HepG2 (cell line): Measurements from ENCODE around the gene ATP6V1F. TPM values are rescaled to one million over a fixed set of nuclear protein-coding genes. Genes with fewer than 3 reads are reported as not detected.
A peak's percentile ranks its signal among the peaks of the same experiment; 100 is the strongest.

Experiments used
- ATAC-seq: fragments of 200-7000 bp; cut with Tn5 transposase; 3 replicates; pipeline ENCODE4 v1.9.1; 2020; ENCODE audit warnings: mild to moderate bottlenecking, moderate library complexity
- BruUV-seq: library from RNA; stranded (reverse); fragments of 400-500 nt; replicated peaks from 2 replicates; lab custom pipeline; 2021; lab: Mats Ljungman, UMichigan
- CTCF ChIA-PET: fragments of 300-600 bp; formaldehyde crosslinking; extraction: SDS; loops from one replicate; lab custom pipeline; 2021; ENCODE audit warnings: low total read pairs, inconsistent platforms, low intra/inter-chr PET ratio; lab: Yijun Ruan, JAX
- POLR2A ChIA-PET: fragments of 350-600 bp; sonication (Branson Sonifier 250); formaldehyde crosslinking; loops from one replicate; lab custom pipeline; 2020; ENCODE audit warnings: antibody characterized with exemption, inconsistent platforms; lab: Yijun Ruan, JAX
- DNase-seq: peaks from one replicate; pipeline ENCODE4 v3.0.0-alpha.2; 2015; ENCODE audit warnings: low spot score
- FAIRE-seq: peaks from 3 replicates; lab custom pipeline; 2011; peaks lifted over from hg19 to GRCh38; lab: Jason Lieb, UNC
- H2AFZ ChIP-seq: one replicate; pipeline ENCODE4 v1.6.1; 2011; ENCODE audit warnings: low read length, inconsistent platforms
- H3K27ac ChIP-seq: fragments of 300-600 bp; 3 replicates; pipeline ENCODE4 v1.8.0; 2011; ENCODE audit warnings: mixed run types, mild to moderate bottlenecking, mixed read lengths, low read length, inconsistent platforms; ENCODE audit not compliant: insufficient read depth; ENCODE audit errors: extremely low read length
- H3K27me3 ChIP-seq, 2 experiments: fragments of 200-600 bp in 1 of 2; 2 replicates in 1 of 2; 3 replicates in 1 of 2; pipeline versions ENCODE4 v1.6.0 to v1.8.0; 2011; ENCODE audit warnings: low read length in 2 of 2, mild to moderate bottlenecking in 2 of 2, moderate library complexity in 2 of 2, inconsistent platforms in 1 of 2; ENCODE audit not compliant: insufficient read depth in 2 of 2, control insufficient read depth in 1 of 2
- H3K36me3 ChIP-seq, 2 experiments: fragments of 200-600 bp in 1 of 2; replicated peaks in 1 of 2; 2 replicates in 1 of 2; 3 replicates in 1 of 2; pipeline versions ENCODE4 v1.5.1 to v1.8.0; 2011; ENCODE audit warnings: low read length in 2 of 2, inconsistent platforms in 1 of 2; ENCODE audit not compliant: insufficient read depth in 2 of 2, control insufficient read depth in 1 of 2
- H3K4me1 ChIP-seq: 2 replicates; pipeline ENCODE4 v1.5.1; 2012; ENCODE audit warnings: low read length, inconsistent platforms; ENCODE audit not compliant: insufficient read depth
- H3K4me2 ChIP-seq: 2 replicates; pipeline ENCODE4 v1.6.0; 2011; ENCODE audit warnings: low read depth, low read length, inconsistent platforms
- H3K4me3 ChIP-seq, 3 experiments: fragments of 200-600 bp in 1 of 3; sonication (generic), shearing (Covaris generic) in 1 of 3; replicated peaks in 1 of 3; 2 replicates each; pipeline ENCODE4 v1.5.1; 2011 to 2016; ENCODE audit warnings: low read length in 3 of 3, inconsistent platforms in 2 of 3, low read depth in 2 of 3, mild to moderate bottlenecking in 2 of 3, control low read depth in 1 of 3, mixed read lengths in 1 of 3; ENCODE audit not compliant: insufficient read depth in 1 of 3
- H3K79me2 ChIP-seq: one replicate; pipeline ENCODE4 v1.6.1; 2011; ENCODE audit warnings: low read length, inconsistent platforms; ENCODE audit not compliant: insufficient read depth
- H3K9ac ChIP-seq: 2 replicates; pipeline ENCODE4 v1.6.0; 2011; ENCODE audit warnings: mild to moderate bottlenecking, low read depth, low read length, inconsistent platforms; ENCODE audit not compliant: insufficient read depth
- H3K9me3 ChIP-seq: 2 replicates; pipeline ENCODE4 v1.5.1; 2012; ENCODE audit warnings: mild to moderate bottlenecking, low read length
- H4K20me1 ChIP-seq: 2 replicates; pipeline ENCODE4 v1.6.0; 2011; ENCODE audit warnings: inconsistent platforms, mild to moderate bottlenecking, low read length, moderate library complexity; ENCODE audit not compliant: insufficient read depth
- AGO2 ChIP-seq: fragments of 200-400 bp; formaldehyde crosslinking; optimal IDR thresholded peaks from 2 replicates; pipeline ENCODE3; 2017; ENCODE audit warnings: mild to moderate bottlenecking, low read depth, low read length, moderate library complexity
- HNF4A ChIP-seq: sonication (generic); formaldehyde crosslinking; IDR thresholded peaks from 2 replicates; pipeline ENCODE4 v1.4.0; 2020; ENCODE audit warnings: missing genetic modification reagents
- HOXA3 ChIP-seq: sonication (generic); formaldehyde crosslinking; IDR thresholded peaks from 2 replicates; pipeline ENCODE4 v1.5.0; 2020; ENCODE audit warnings: missing genetic modification reagents
- MATR3 ChIP-seq: sonication (generic); formaldehyde crosslinking; IDR thresholded peaks from 2 replicates; pipeline ENCODE4 v1.4.0; 2020; ENCODE audit warnings: missing genetic modification reagents
- NR2C2 ChIP-seq: sonication (generic); formaldehyde crosslinking; IDR thresholded peaks from 2 replicates; pipeline ENCODE4 v1.4.0; 2020; ENCODE audit warnings: missing genetic modification reagents, mild to moderate bottlenecking, moderate library complexity, borderline replicate concordance
- SIX4 ChIP-seq: sonication (generic); formaldehyde crosslinking; IDR thresholded peaks from 2 replicates; pipeline ENCODE4 v1.4.0; 2020; ENCODE audit warnings: missing genetic modification reagents
- ZNF567 ChIP-seq: sonication (generic); formaldehyde crosslinking; IDR thresholded peaks from 2 replicates; pipeline ENCODE4 v1.8.1; 2023; ENCODE audit warnings: mild to moderate bottlenecking, missing genetic modification reagents, borderline replicate concordance
- WGBS: methylation state at CpG from one replicate; pipeline ENCODE4 v1.1.6; 2017; ENCODE audit warnings: low lambda C conversion rate; 5-methylcytosine and 5-hydroxymethylcytosine counted together
- in situ Hi-C: cut with HindIII; loops from 2 replicates; pipeline ENCODE4 v1.10.0; 2017; ENCODE audit warnings: low pct_unique_long_range_greater_than_20kb; ENCODE audit not compliant: extremely low pct_ligation_motif_present
- intact Hi-C: fragments of 100-400 bp; cut with micrococcal nuclease; formaldehyde crosslinking; loops from one replicate; pipeline ENCODE4 v1.10.0; 2022; ENCODE audit not compliant: unreplicated experiment
- polyA plus RNA-seq, 8 experiments: library from polyadenylated mRNA; depleted of rRNA in 3 of 8; stranded (reverse) in 7 of 8; unstranded in 1 of 8; fragments of >200 nt; fragmentation: Illumina TruSeq in 4 of 8; extraction: Trizol in 4 of 8; gene quantifications; 2 replicates each; pipeline versions ENCODE4 v1.2.1 to v1.2.3, GENCODE V29; 2011 to 2016; ENCODE audit warnings: low read depth in 4 of 8, missing spikeins in 1 of 8, mixed read lengths in 1 of 8; ENCODE audit not compliant: insufficient read depth in 1 of 8
- total RNA-seq, 5 experiments: library from RNA; depleted of rRNA; stranded (reverse); fragments of >200 nt; fragmentation: Illumina TruSeq; extraction: Trizol; gene quantifications; 2 replicates each; pipeline ENCODE4 v1.2.3, GENCODE V29; 2016; ENCODE audit warnings: low read depth in 1 of 5
- TF ChIP-seq, protein P1 (sequence below): sonication (generic); formaldehyde crosslinking; IDR thresholded peaks from 2 replicates; pipeline ENCODE4 v1.4.0; 2020; ENCODE audit warnings: missing genetic modification reagents

ATP6V1F gene
- total and polyA plus RNA-seq, 2 of the 13 experiments (the other 11 are each of a cell fraction or from before 2014, with no cell fraction given): 87.2 to 132 TPM

DNA sequence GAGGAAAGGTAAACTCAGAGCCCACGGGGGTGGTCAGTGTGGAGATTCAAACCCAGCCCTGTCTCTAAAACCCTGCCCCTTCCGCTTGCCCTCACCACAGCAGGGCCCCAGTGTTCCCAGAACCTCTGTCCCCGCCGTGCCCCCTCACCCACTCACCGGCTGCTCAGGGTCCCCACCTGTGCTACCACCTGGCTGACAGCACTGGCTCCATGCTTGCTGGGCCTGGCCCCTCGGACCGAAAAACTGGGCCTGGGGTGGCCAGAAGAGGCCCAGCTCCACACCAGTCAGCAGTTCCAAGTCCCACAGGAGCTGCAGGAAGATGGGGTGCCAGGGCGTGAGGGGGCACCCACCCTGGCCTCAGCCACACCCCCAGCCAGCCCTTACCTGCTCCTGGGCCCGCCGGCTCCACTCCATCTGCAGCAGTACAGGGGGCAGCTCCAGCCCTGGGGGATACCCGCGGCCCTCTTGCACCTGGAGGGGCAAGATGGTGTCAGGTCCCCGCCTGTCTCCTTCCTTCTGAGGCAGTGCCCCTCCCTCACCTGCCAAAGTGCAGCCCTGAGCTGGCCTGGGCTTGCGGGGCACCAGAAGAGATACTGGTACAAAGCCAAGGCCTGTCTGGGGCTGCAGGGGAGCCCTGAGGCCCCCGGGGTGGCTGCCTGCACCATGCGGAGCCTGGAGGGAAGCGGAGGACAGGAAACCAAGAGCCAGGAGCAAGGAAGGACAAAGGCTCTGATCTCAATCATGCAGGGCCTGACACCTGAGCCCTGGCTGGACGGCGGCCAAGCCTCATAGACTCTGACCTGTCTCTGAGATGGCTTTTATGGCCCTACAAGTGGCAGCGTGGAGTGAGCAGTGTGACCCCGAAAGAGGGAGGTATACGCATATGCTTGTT lies 11.7 kb downstream of the ATP6V1F start (continued):
- peak; percentile 50; the same call in 1 of the 2 replicates for TF ChIP-seq HNF4A
- TF ChIP-seq HOXA3 (CRISPR knock-in tag): peak; percentile 22; the same call in 1 of the 2 replicates
- TF ChIP-seq ZNF567 (CRISPR knock-in tag): 0 out of 2 replicates have a peak, but pooled peaks have one; percentile 35
- TF ChIP-seq AGO2: peak; percentile 36
- TF ChIP-seq, protein P1, sequence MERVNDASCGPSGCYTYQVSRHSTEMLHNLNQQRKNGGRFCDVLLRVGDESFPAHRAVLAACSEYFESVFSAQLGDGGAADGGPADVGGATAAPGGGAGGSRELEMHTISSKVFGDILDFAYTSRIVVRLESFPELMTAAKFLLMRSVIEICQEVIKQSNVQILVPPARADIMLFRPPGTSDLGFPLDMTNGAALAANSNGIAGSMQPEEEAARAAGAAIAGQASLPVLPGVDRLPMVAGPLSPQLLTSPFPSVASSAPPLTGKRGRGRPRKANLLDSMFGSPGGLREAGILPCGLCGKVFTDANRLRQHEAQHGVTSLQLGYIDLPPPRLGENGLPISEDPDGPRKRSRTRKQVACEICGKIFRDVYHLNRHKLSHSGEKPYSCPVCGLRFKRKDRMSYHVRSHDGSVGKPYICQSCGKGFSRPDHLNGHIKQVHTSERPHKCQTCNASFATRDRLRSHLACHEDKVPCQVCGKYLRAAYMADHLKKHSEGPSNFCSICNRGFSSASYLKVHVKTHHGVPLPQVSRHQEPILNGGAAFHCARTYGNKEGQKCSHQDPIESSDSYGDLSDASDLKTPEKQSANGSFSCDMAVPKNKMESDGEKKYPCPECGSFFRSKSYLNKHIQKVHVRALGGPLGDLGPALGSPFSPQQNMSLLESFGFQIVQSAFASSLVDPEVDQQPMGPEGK (CRISPR knock-in tag): peak; percentile 29; the same call in 1 of the 2 replicates

DNA sequence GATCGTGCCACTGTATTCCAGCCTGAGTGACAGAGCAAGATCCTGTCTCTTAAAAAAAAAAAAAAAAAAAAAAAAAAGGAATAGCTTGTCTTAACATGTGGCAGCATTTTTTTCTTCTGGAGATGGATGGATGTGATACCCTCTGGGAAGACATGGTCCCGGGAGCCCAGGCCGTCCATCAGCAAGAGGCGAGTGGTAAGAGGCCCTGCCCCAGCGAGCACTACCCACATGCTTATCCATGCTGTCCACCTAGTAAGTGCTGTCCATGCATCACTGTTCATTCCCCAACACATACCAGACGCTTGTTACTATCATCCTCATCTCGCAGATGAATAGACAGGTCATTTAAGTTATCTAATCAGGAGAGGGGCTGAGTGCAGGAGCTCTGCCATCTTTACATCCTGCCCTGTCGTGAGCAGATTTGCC lies 12.9 kb downstream of the ATP6V1F start:
- WGBS: 71% methylated on average over 8 of the region's 8 CpGs
- no peak for ATAC-seq
- no peak overlapping the region for H3K4me3 ChIP-seq
- H3K36me3 ChIP-seq: no peaks in the 10 kb centered on the region
- no TSS peak for BruUV-seq
- no peak overlapping the region for H3K27ac ChIP-seq
- ChIA-PET CTCF (interaction anchor here (2.4 kb wide), 1 partner anchor 33 kb away, joined by 6 read pairs; no protein-coding TSS in a partner anchor), POLR2A (no interaction called here)
- no peak overlapping the region for H3K4me2 ChIP-seq
- no peak for FAIRE-seq
- H2AFZ ChIP-seq: no peak overlapping the region
- H3K9me3 ChIP-seq: no peaks in the 10 kb centered on the region
- H3K79me2 ChIP-seq: no peaks in the 10 kb centered on the region
- no peak for TF ChIP-seq SIX4 (CRISPR knock-in tag)
- no peak for TF ChIP-seq MATR3 (CRISPR knock-in tag)
- TF ChIP-seq NR2C2 (CRISPR knock-in tag): no peak
- no peaks in the 10 kb centered on the region for H4K20me1 ChIP-seq
- H3K9ac ChIP-seq: no peak overlapping the region
- H3K27me3 ChIP-seq: peaks cover 3 to 8% of the 10 kb centered on the region in 2 experiments; a peak in 4 of 5 replicates
- in situ Hi-C loops (loop anchor here (25.0 kb wide), 1 partner anchor 438 kb away; no protein-coding TSS in a partner anchor), intact Hi-C loops (no loop called here)
- no peak for DNase-seq
- H3K4me1 ChIP-seq: peaks cover 33% of the 10 kb centered on the region
